Activated naive CD4-positive, alpha-beta T cell treated with anti-CD3 and anti-CD28 coated beads, Interleukin-2, amount 50 U/mL, for 16 hours (primary cell): ENCODE results near the gene HDAC4.
A peak's percentile ranks its signal among the peaks of the same experiment; 100 is the strongest.

ENCODE experiments used
- DNase-seq: peaks from one replicate; pipeline ENCODE4 v3.0.0-alpha.2; 2020

Gene HDAC4

DNA sequence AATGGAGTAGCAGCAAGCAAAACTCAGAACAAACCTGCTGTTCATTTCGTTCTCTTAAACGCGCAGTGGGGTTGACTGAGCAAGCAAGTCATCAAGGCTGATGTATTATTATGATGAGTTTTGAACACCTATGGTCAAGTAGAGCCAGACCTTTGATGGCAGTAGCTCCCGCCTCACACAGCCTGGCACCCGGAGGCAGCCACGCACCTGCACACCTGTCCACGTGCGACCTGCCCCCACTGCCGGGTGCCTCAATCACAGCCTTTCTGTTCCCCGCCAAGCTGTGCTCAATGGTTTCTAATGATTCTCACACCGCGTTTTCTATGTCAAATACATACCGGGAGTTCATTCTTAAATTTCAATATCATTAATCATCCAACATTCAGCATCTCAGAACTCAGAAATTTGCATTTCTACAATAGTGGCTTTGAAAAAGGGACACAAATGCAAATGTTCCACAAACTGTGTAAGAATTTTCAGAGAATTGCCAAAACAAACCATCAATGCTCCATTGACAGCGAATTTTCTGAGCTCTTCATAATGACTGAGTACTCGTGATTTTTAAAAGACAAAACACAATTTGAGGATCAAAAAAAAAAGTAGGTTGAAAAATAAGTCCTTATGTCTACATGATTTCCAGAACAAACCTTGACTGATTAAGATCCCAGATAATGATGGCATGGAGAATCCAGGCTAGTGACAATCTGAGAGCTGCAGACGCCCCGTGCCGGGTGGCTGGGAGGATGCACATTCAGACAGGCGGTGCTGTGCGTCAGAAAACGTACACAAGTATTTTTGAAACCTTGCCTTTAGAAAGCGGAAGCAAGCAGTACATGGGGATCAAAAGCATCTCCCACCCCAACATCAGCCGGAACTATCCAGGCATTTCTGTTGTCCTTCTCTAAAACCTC is 56.6 kb downstream of the HDAC4 start:
- DNase-seq, result no peak

DNA sequence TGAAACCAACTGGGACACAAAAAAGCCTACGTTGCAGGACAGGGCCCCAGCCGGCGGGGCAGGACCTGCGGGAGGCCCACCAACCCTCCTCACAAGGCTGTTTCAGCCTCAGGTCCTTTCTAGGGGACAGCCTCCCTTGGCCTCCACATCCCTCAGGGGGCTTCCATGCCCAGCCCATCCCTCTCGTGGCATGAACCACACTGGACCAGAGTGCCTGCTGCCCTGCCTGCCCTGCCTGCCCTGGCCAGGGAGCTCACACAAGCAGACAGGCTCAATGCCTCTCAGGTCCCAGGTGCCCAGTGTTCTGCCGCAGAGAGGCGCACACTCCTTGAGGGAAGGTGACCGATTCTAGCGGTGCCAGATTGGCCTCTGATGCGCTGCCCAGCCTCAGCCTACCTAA is 57.4 kb downstream of the HDAC4 start:
- no peak for DNase-seq

DNA sequence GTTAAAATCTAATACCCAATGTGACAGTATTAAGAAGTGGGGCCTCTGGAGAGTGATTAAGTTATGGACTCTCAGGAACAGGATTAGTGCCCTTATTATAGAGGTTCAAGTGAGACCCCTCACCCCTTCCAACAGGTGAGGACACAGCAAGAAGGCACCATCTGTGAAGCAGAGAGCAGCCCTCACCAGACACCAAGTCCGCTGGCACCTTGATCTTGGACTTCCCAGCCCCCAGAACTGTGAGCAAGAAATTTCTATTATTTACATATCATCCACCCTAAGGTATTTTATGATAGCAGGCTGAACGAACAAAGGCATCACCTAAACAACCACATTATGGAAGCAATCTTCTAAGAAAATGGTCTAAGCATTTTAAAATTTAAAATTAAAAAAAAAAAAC is 59.0 kb downstream of the HDAC4 start:
- no peak for DNase-seq

DNA sequence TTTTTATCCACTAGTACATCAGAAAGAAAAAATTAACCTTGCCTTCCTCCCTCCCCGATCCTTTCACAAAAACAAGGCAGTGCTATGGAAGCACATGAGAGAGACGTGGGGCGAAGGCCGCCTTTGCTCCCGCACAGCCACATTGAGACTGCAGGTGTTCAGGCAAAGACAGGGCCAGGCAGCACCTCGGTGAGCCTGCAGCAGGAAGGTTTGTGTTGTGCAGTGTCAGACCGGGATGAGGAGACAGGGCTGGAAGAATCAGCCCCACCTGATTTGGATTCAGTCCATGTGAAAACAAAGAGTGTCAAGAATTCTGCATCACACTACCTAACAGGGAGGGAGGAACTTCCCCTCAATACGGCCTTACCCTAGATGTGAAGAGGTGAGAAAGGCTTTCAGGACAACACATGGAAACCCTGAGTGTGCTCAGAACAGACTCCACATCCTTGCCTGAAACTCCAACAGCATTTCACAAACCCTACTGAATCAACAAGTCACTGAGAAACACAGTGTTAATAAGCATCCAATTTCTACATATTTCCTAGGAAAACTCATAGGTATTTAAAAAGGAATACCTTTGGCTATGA is 59.6 kb downstream of the HDAC4 start:
- no peak for DNase-seq

DNA sequence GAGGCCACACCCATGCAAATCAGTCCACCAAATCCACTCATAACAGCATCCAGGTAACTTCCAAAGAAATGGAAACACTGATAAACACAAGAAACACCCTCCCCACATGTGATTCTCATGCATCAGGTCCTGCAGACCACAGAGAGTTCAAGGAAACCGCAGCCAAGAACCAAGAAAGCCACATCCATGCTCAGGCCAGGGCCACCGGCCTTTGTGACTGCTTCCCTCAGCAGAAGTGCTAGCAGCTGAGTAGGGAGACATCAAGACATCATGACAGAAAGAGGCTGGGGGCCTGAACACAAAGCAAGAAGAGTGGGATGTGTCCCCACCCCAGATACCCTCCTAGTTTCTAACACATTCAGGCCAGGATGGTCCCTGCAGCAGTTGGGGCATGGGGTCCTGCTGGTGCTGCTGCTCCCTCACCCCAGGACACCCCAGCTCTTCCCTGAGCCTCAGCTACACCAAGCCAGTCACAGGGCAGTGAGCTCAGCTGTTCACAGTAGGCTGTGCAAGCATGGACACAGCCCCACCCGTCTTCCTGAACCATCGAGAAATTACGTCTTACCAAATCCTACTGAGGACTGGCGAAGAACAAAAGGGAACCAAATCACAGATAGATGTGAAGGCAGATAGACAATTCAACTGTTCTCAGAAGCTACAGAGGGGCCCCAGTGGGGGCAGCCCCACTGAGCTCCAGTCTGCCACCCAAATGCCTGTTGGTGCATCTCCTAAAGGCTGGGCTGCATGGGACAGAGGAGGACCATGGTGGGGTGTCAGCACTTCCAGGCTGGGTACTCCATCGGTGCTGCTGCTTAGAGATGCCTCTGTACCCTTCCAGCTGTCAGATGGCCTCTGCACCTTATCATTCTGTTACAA is 60.9 kb downstream of the HDAC4 start:
- DNase-seq, result no peak

DNA sequence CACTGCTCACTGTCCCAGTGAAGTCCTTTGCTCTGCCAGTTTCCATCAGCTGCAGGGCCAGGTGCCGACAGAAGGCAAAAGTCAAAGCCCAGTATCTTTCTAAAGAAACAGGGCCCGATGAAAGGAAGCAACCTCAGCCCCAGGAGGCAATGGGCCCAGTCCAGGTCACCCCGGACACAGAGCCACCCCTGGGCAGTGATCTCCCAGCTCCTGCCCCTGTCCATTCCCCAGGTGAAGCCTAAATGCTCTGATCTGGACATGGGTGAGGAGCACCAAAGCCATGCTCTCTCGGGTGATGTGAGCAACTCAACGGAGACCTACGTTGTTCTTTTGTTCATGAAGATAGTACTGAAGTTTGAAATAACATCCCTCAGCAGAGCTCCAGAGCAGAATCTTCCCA is 61.6 kb downstream of the HDAC4 start:
- DNase-seq, result no peak

DNA sequence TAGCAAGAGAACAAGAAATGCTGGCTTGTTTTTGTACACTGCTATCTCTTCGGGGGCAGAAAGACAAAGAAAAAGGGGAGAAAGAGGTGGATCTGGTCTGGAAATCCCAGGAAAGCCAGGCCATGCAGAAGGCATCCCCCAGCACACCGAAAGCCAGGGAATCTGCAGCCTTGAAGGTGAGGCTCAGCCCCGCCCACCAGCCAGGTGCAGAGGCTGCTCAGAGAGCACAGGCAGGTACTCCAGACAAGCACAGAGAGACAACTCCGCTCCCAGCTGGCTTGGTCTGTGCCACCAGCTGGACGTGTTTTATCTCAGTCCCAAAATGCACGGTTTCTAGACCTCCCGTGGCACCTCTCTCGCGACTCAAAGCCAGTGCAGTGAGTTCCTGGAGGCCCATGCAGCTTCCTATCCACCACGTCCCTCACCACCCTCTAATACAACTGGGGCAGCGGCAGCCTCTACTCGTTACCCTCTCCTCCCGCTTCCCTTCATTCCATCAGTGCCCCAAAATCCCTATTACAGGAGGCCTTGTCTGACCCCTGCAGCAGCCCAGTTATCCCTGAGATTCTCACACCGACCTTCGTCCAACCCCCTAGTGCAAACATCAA is 62.8 kb downstream of the HDAC4 start:
- no peak for DNase-seq

DNA sequence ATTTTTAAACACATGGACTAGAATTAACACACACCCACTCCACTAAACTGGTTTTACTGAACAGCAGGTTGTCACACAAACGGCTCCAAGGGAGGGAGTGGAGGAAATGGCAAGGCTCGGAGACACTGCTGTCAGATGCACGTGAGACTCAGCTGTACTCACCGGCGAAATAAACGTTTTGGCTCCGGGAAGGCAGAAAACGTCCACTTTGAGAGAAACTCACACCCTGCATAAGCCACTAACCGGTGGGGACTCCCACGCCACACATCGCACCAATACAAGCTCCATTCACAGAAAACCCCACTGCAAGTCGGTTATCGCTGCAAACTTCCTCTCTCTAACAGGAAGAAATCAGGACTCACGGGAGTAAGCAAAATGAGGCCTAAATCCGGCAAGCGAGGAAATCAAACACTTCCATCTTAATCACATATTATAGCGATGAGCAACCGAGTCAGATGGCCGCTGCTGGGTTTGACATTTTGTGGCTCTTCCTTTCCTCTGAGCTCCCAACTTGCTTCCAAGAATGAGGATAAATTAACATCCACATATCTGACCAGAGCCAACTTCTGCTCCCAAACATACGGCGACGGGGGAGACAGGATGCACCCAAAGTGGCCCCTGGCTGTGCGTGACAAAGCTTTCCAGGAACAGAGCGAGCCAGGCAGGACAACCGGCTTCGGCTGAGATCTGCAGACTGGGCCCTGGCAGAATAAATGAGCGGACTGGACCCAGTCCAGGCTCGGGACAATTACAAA is 63.5 kb downstream of the HDAC4 start:
- no peak for DNase-seq

DNA sequence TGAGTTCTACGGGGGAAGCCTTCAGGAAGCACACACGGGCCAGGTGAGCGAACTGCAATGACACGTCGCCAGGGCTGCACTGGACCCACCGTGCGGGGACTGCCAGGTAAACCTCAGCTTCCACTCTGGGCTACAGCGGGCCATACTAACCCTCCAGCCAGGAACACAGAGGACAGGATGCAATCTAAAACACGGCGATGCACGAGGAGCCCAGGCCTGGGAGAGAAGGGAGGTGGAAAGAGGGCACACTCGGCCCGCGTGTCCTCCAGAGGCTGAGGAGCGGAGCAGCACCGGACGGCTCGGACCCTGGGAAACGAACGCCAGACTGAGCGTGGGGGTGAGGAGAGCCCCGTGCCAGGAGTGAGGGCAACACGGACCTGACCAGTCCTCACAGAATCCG is 69.3 kb downstream of the HDAC4 start:
- no peak for DNase-seq

DNA sequence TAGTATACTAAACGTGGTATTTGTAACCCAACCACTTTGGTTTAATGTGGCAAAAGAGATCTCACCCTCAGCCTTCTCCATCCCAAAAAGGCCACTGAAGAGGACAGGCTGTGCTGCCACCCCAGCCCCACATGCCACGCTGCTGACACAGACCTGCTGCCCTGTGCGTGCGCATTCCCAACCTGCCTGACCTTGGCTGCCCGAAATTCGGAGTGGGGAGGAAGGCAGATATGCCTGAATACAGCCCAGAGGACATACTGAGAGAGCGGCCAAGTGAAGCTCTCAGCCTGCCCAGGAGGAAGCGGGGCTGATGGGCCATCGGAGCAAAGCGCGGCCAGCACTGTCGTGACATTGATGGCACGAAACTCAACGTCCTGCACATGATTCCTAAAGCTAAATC is 70.0 kb downstream of the HDAC4 start:
- DNase-seq, result no peak

DNA sequence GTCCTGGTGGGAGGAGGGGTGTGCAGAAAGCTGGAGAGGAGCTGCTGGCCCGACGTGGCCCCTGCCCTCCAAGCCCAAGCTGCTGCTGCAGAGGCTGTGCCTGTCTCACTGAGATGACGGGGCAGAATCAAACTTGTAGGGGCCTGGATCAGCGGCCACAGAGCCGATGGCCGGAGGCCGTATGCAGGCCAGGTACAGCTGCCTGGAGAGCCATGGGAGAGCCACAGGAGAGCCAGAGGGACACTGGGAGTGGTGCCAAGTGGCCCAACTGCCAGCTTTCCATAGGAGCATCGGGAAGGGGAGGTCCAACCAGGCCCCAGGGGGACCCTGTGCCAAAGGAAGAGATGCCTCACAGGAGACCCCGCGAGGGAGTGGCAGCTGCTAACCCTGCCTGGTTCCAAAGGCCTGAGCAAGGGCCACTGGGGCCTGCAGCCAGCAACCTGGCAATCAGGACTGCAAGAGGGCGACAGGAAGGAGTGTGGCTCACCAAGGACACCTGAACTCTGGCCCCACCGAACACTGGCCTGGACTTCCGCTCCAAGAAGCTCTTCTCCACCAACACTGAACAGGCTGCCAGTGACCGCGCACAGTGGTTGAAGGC is 70.7 kb downstream of the HDAC4 start:
- no peak for DNase-seq

DNA sequence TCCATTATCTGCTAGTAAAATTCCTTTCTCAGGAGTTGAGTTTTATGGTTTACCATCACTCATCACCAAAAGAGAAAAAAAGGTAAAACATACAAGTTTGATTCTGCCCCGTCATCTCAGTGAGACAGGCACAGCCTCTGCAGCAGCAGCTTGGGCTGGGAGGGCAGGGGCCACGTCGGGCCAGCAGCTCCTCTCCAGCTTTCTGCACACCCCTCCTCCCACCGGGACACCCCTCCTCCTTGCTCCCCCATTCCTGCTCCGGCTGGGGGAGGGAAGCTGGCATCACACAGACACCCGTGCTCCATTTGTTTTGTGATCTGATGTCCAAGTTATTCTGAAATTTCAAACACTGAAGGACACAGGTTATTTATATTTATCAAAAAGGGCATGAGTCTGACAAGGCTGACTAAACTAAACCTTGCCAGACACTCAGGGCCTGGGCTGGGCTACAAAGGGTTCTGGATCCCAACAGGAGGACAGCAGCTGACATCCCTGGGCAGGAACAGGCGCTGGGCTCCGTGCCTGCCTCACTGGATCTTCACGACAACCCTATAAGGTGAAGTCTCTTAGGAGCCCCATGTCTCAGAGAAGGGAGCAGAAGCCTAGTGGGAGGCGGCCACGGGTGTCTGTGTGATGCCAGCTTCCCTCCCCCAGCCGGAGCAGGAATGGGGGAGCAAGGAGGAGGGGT is 71.4 kb downstream of the HDAC4 start:
- DNase-seq, result no peak

DNA sequence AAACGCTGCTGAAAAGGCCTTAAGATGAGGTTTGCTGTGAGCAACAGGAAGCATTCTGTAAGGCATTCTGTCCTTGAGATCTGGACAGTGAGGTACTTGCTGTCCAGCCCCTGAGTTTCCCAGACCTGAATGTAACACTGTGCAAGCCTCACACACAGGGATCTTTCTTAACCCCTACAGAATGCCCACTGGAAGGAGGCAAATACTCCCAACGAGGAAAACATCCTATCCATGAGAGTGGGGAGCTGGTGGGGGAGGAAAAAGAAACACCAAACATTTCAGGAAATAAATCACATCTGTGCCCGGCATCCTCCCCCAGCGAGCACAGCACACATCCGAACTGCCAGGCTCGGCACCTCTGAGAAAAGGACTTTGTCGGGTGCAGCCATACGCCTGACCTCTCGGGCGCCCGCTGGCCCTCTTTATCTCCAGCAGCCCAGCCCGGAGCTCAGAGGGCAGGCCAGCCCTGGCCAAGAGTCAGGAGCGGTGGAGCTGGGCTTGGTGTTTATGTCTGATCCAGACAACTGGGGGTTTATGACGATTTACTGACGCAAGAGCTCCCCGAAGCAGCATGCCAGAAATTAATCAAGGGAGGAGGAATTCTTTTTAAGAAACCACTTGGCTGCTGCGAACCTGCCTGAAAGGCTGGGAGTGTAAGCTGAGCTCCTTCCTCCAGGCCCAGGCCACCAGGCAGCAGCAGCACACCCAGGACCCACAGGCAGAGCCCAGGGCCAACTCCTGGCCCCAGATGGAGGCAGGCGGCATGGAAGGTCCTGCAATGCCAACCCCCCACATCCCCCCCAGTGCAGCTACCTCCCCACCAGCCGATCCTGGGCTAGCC is 72.2 kb downstream of the HDAC4 start:
- no peak for DNase-seq

DNA sequence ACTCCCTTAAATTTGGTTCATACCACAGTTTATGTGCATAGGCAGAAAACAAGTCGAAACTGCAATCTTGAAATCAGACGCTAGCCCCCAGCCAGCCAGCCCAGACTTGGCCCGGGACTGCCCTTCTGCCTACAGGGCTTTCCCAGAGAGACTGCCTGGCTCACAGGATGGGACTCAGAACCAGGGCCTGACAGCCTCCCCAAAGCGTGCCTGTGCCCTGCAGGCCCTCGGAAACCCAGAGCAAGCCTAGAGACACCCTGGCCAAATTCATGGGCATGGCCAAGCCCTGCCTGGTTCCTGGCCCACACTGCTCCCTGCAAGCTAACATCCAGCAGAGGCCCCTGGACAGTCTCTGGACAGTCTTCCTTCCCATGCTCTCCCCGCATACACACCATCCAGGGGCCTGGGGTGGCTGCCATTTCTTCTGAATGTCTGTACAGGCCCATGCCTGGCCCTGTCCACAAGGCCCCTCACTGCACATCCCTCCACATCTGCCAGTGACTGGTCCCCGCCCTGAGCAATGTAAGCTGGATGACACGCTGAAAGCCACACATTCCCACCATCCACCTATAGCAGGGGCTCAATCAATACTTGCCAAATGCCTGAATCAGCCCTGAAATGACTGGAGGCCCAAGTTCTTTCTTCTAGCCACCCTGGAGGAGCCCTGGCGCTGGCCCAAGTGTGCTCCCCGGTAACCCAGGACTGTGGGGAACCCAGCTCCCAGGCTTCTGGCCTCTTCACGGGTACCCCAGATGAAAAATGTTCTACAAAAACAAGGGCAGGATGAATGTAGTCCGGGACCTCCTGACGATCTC is 73.1 kb downstream of the HDAC4 start:
- DNase-seq, result no peak

DNA sequence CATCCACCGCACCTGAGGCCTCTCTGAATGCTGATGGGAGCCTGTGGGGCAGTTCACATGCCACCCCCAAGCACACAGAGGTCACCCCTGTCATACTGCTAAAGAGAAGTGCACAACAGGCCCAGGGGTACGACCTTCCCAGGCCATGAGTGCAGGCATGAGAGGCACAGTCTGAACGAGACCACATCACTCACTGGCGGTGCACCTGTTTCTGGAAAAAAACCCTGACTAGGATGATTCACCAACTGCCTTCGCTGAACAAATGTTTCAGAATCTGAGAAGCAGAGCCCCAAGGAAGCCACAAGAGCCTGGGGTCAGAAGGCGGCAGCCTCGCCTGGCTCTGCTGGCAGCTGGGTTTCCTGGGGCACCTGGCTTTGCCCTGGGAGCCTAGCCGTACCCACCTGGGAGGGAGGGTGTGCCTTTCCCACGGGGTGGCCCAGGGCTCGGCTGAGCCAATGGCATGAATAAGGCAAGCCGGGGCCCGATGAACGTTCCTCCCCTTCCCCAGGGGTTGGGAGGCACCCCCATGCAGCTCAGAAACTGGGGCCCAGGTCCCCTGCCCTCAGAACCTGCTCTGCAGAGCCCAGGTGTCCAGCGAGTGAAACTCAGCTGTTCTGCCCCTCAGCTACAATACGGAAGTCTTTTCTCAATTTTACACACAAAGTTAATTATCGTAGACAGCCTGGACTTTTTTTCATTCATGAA is 73.8 kb downstream of the HDAC4 start:
- DNase-seq, result peak; percentile 73

DNA sequence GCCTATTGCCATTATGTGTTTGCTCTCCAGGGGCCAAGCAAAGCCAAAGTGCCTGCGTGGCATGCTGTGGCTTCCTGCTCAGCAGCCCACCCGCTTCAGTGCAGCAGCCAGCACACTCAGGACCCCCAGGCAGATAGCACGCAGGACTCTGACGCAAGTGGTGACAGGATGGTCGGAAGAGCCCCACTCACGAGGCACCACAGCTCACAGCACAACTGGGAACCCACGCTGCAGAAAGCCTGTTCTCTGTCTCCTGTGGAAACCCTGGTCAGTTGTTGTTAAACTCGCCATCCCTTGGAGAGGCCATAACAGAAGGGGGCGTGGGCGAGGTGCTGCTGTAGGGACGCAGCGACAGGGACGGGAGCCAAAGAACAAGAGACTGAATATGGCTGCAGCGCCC is 76.4 kb downstream of the HDAC4 start:
- no peak for DNase-seq

DNA sequence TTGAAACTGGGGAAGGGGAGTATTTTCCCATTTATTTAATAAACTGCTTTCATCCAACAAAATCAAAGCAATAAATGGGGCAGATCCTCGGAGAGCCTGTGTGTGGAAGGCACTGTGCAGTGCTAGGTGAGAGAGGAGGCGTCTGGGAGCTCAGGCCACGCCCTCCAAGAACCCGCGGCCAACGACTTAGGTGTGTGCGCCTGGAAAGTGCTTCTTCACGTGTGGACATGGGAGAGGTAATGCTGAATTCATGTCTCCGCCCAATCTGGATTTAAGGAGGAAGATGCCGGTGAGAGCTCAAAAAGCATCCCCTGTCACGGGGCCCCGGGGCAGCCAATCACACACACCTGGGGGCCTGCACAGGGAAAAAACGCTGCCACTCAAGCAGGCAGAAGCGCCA is 77.4 kb downstream of the HDAC4 start:
- no peak for DNase-seq

DNA sequence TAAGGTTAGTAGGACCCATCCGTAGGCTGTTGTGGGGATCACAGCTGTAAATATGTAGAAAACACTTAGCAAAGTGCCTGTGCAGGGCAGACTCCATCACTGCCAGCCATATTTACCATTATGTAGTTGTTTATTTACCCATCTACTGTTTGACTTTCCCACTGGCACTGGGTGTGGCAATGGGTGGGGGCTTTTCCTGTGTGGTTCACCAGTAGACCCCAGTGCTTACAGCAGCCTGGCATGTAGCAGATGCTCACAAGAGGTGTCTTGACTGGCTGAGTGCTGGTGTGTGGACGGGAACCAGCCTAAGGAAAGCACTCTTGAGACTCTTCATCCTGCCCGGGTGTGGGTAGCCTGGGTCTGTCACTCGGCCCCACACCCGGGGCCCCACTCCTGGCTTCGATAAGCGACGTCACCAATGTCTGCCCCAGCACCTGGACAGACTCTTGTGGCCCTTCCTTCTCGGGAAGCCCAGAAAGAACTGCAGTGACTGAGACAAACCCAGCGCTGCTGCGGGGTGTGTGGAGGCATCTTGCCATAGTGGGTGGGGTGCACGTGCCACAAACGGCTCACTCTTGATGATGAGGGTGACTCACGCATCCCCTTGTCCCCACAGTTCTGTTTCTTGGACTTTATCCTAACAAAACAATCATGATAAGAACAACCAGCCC is 78.3 kb downstream of the HDAC4 start:
- DNase-seq, result no peak
